RWPE1 (cell line): Measurements from ENCODE around the gene AK4.

Experiments used
- CTCF ChIA-PET: fragments of 350-600 bp; sonication (Branson Sonifier 250); formaldehyde crosslinking; extraction: SDS; loops from one replicate; lab custom pipeline; 2021; lab: Yijun Ruan, JAX
- POLR2A ChIA-PET: fragments of 400-600 bp; formaldehyde crosslinking; extraction: SDS; loops from one replicate; lab custom pipeline; 2020; ENCODE audit warnings: antibody characterized with exemption; ENCODE audit not compliant: low non-redundant PET; lab: Yijun Ruan, JAX
- DNase-seq: peaks from one replicate; pipeline ENCODE4 v3.0.0; 2012; ENCODE audit warnings: low spot score
- H3K27ac ChIP-seq: fragments of 450-650 bp; 2 replicates; pipeline ENCODE4 v1.5.1; 2017
- CTCF ChIP-seq: fragments of 450-650 bp; conservative IDR thresholded peaks from 2 replicates; pipeline ENCODE4 v1.5.1; 2017; ENCODE audit warnings: low read depth, mild to moderate bottlenecking

Gene AK4

DNA sequence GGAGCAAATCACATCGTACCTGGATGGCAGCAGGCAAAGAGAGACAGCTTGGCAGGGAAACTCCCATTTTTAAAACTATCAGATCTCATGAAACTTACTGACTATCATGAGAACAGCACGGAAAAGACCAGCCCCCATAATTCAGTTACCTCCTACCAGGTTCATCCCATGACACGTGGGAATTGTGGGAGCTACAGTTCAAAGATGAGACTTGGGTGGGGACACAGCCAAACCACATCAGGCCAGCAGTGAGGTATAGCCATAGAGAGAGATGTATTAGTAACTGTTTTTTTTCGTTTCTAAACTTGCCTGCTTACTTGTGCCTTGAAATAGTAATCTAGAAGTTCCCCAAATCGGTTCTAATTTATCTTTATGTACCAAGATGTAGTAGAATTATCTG, 48.9 kb downstream of the AK4 start:
- H3K27ac ChIP-seq = no peak overlapping the region
- no peak for DNase-seq
- CTCF ChIA-PET = no interaction called here
- POLR2A ChIA-PET = no interaction called here
- TF ChIP-seq CTCF = no peak

GRCh38 chr1:65197636-65198035, 49.6 kb downstream of the AK4 start:
- no peak overlapping the region for H3K27ac ChIP-seq
- POLR2A ChIA-PET = no interaction called here
- CTCF ChIA-PET = no interaction called here
- no peak for TF ChIP-seq CTCF
- DNase-seq = no peak

- ChIA-PET CTCF (no interaction called here), POLR2A (no interaction called here)
- DNase-seq = no peak
Measured at GRCh38 chr1:65198096-65198495, 50.1 kb downstream of the AK4 start.

DNA sequence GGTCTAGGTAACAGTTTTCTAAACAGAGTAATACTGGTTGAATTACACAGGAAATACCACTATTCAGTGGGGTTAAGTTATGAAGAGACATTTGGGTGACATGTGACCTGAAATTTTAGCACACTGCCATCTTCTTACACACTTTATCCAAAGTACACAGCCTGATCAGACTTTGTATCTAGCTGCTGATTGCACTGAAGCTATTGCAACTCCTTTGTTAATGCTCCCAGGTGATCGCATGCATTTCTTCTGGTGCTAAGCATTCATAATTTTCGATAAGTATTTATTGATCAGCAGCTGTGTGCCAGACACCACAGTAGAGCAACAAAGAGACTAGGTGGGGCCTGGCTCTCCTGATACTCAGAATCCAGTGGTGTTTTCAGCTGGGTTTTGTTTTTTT, 52.4 kb downstream of the AK4 start:
- CTCF ChIA-PET = no interaction called here
- POLR2A ChIA-PET = no interaction called here
- no peak overlapping the region for H3K27ac ChIP-seq
- no peak for TF ChIP-seq CTCF
- no peak for DNase-seq

More at GRCh38 chr1:65198096-65198495, 50.1 kb downstream of the AK4 start:
- TF ChIP-seq CTCF = no peak
- H3K27ac ChIP-seq = no peak overlapping the region

DNA sequence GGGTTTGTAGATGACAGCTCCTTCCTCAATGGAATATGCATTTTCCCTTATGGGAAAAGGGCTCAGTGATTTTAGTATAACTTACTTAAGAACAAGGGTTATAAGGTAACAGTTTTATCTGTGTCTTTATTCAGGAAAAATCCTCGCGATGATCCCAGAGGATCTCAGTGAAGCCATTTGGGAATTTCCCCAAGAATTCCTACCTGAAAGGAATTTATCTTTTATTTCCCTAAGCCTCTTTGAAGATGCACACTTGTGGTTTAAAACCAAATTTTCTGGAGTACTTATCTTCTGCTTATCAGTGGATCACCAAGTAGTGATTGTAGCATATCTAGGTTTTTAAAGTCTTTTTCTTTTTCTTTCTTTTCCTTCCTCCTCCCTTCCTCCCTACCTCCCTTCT, 58.8 kb downstream of the AK4 start:
- TF ChIP-seq CTCF = no peak
- DNase-seq = no peak
- ChIA-PET POLR2A (no interaction called here), CTCF (no interaction called here)
- H3K27ac ChIP-seq = no peak overlapping the region

DNA sequence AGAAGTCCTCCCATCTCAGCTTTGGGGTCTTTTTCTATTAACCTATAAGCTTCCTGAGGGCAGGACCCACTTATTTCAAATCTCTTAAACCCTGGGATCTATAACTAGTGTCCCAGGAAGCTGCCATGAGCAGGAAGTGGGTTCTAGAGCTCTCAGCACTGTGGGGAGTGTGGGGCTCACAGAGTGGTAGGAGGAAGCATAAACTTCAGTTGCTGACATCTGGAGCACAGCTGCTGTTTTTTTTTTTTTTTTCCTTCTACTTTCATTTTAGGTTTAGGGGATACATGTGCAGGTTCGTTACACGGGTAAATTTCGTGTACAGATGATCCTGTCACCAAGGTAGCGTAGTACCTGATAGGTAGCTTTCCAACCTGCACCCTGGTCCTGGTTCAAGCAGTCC, 59.3 kb downstream of the AK4 start:
- no peak for DNase-seq
- CTCF ChIA-PET = no interaction called here
- POLR2A ChIA-PET = no interaction called here
- no peak for TF ChIP-seq CTCF
- H3K27ac ChIP-seq = no peak overlapping the region

- CTCF ChIA-PET = interaction anchor here (0.6 to 2.7 kb wide), 11 partner anchors 9 to 479 kb away, joined by 3 to 15 read pairs (median 3); no protein-coding TSS in a partner anchor
- no peak overlapping the region for H3K27ac ChIP-seq
- no peak for DNase-seq
- POLR2A ChIA-PET = no interaction called here
- TF ChIP-seq CTCF = no peak
Measured at GRCh38 chr1:65208563-65208973, 60.6 kb downstream of the AK4 start.
